T-helper 1 cell (primary cell): ENCODE measurements around the gene SNRPB.
"Not testable (repeated sequence)": the region's sequence is repeated elsewhere in the genome, so short reads cannot be mapped to it uniquely, and the experiment has no call there.

ENCODE experiments used
- DNase-seq, 5 donors: peaks; one replicate each; pipeline ENCODE4 v3.0.0-alpha.2; 2012 to 2020
- total RNA-seq, 4 donors: gene quantifications; one replicate each; lab custom pipeline; 2026; lab: John Stamatoyannopoulos, UW

Gene SNRPB
- 105 to 131 (median 111) reads per million in 4 donors for total RNA-seq

- DNase-seq = peak; percentile 91 to 99 (median 94)
Measured at GRCh38 chr20:2470423-2471193, at the start of gene SNRPB. Gene SNRPB (minus strand): TSS chr20:2470789. CDS start chr20:2470690, 99 bp downstream.

- no peak for DNase-seq
Measured at GRCh38 chr20:2519115-2519809, 48.7 kb upstream of the SNRPB start.

GRCh38 chr20:2518558-2518957 is 48.0 kb upstream of the SNRPB start:
- DNase-seq = no peak

- DNase-seq = no peak
Measured at GRCh38 chr20:2518096-2518495, 47.5 kb upstream of the SNRPB start.

- no peak for DNase-seq
Measured at GRCh38 chr20:2516399-2516798, 45.8 kb upstream of the SNRPB start.

- no peak for DNase-seq
Measured at GRCh38 chr20:2515203-2515602, 44.6 kb upstream of the SNRPB start.

- DNase-seq = no peak
Measured at GRCh38 chr20:2509794-2510193, 39.2 kb upstream of the SNRPB start.

GRCh38 chr20:2509468-2509781 is 38.8 kb upstream of the SNRPB start:
- DNase-seq = no peak

- DNase-seq = peak; percentile 36 to 85 (median 66)
Measured at GRCh38 chr20:2508631-2509467, 38.3 kb upstream of the SNRPB start, which contains the start of gene ZNF343. Gene ZNF343 (minus strand): TSS chr20:2508915. CDS start chr20:2493895, 15,020 bp downstream.

GRCh38 chr20:2507875-2508630 is 37.5 kb upstream of the SNRPB start:
- DNase-seq = no peak

- no peak for DNase-seq
Measured at GRCh38 chr20:2507464-2507863, 36.9 kb upstream of the SNRPB start.

GRCh38 chr20:2506426-2506825 is 35.8 kb upstream of the SNRPB start:
- DNase-seq = not testable (repeated sequence)

- DNase-seq = not testable (repeated sequence)
Measured at GRCh38 chr20:2504803-2505202, 34.2 kb upstream of the SNRPB start.

GRCh38 chr20:2502808-2503384 is 32.3 kb upstream of the SNRPB start:
- DNase-seq = not testable (repeated sequence)

- no peak for DNase-seq
Measured at GRCh38 chr20:2485661-2486060, 15.1 kb upstream of the SNRPB start.

GRCh38 chr20:2485080-2485479 is 14.5 kb upstream of the SNRPB start:
- no peak for DNase-seq

GRCh38 chr20:2483504-2483903 is 12.9 kb upstream of the SNRPB start:
- DNase-seq = no peak

- DNase-seq = no peak
Measured at GRCh38 chr20:2480381-2480780, 9.8 kb upstream of the SNRPB start.

GRCh38 chr20:2476742-2477615 is 6.4 kb upstream of the SNRPB start:
- no peak for DNase-seq

GRCh38 chr20:2475850-2476741 is 5.5 kb upstream of the SNRPB start:
- DNase-seq = no peak
